CD4-positive, CD25-positive, alpha-beta regulatory T cell (primary cell): ENCODE measurements around the gene ALS2. TPM values are rescaled to one million over a fixed set of nuclear protein-coding genes. Genes with fewer than 3 reads are reported as not detected.

Experiments
- ATAC-seq, 2 donors: fragments of 150-1000 bp; cut with Tn5 transposase; one replicate each; pipeline ENCODE4 v1.10.0; 2021; ENCODE audit warnings: low read depth in 2 of 2, moderate number of reproducible peaks in 2 of 2, moderate library complexity in 1 of 2
- DNase-seq, 3 donors: peaks; one replicate each; pipeline versions ENCODE4 v3.0.0 to v3.0.0-alpha.2; 2012 to 2022; ENCODE audit warnings: mixed read lengths in 1 of 3
- H3K27ac ChIP-seq: one replicate; pipeline ENCODE4 v1.7.0; 2013; ENCODE audit warnings: mild to moderate bottlenecking, low read length; ENCODE audit not compliant: insufficient read depth, poor library complexity, severe bottlenecking
- H3K27me3 ChIP-seq: one replicate; pipeline ENCODE4 v1.7.0; 2013; ENCODE audit warnings: low read length; ENCODE audit not compliant: control insufficient read depth, insufficient read depth
- H3K36me3 ChIP-seq: one replicate; pipeline ENCODE4 v1.7.0; 2013; ENCODE audit warnings: mild to moderate bottlenecking, low read length, moderate library complexity; ENCODE audit not compliant: control insufficient read depth, insufficient read depth
- H3K4me1 ChIP-seq: 2 replicates; pipeline ENCODE4 v1.7.0; 2013; ENCODE audit warnings: mild to moderate bottlenecking, low read length; ENCODE audit not compliant: insufficient read depth, control insufficient read depth, poor library complexity, severe bottlenecking
- H3K4me3 ChIP-seq: one replicate; pipeline ENCODE4 v1.7.0; 2013; ENCODE audit warnings: low read depth, mild to moderate bottlenecking, low read length, moderate library complexity
- H3K9me3 ChIP-seq, 2 experiments: 1 replicate in 1 of 2; 2 replicates in 1 of 2; pipeline ENCODE4 v1.7.0; 2013; ENCODE audit warnings: low read length in 2 of 2, mild to moderate bottlenecking in 1 of 2, moderate library complexity in 1 of 2; ENCODE audit not compliant: control insufficient read depth in 2 of 2
- H3K27ac Mint-ChIP-seq, 3 donors: one replicate each; pipeline ENCODE4 v1.8.0; 2020 to 2022; ENCODE audit warnings: mild to moderate bottlenecking in 3 of 3, mixed read lengths in 3 of 3, moderate library complexity in 2 of 3
- H3K27me3 Mint-ChIP-seq: one replicate; pipeline ENCODE4 v1.8.0; 2022; ENCODE audit warnings: mild to moderate bottlenecking, mixed read lengths
- H3K36me3 Mint-ChIP-seq: one replicate; pipeline ENCODE4 v1.8.0; 2020; ENCODE audit warnings: mixed read lengths
- H3K4me1 Mint-ChIP-seq, 4 donors: one replicate each; pipeline ENCODE4 v1.8.0; 2020 to 2022; ENCODE audit warnings: mixed read lengths in 4 of 4, mild to moderate bottlenecking in 1 of 4
- H3K4me3 Mint-ChIP-seq, 4 donors: one replicate each; pipeline ENCODE4 v1.8.0; 2020 to 2022; ENCODE audit warnings: mild to moderate bottlenecking in 4 of 4, mixed read lengths in 4 of 4, moderate library complexity in 3 of 4
- H3K9me3 Mint-ChIP-seq, 7 donors: one replicate each; pipeline ENCODE4 v1.8.0; 2020 to 2022; ENCODE audit warnings: mixed read lengths in 7 of 7, mild to moderate bottlenecking in 3 of 7, moderate library complexity in 2 of 7
- polyA plus RNA-seq, 4 donors: library from polyadenylated mRNA; unstranded; fragments of 300-500 nt; fragmentation: Illumina TruSeq; gene quantifications; one replicate each; pipeline ENCODE4 v1.2.3, GENCODE V29; 2021
- total RNA-seq: library from RNA; stranded (reverse); gene quantifications from one replicate; pipeline ENCODE4 v1.2.3, GENCODE V29; 2022

The ALS2 gene
- total and polyA plus RNA-seq, 5 donors from 2014 or later: 3.4 to 9.9 (median 4.3) TPM

DNA sequence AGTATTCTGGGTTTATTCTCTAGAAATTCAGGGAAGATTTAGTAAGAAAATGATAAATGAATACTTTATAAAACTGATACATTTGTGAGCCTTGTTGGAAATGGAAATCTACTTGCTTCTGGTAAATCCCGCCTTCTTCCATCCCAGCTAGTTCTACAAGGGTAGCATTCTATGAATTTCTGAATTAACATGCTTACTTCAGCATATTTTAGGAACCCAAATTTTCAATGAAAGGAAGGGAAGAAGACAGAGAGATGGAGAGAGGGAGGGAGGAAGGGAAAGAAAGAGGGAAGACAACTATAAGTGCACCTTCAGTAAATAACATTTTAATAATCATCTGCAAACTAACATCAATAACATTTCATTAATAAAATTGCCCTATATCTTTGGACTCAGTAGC lies 110.9 kb downstream of the ALS2 start:
- no peaks in the 10 kb centered on the region for H3K36me3 ChIP-seq
- H3K36me3 Mint-ChIP-seq: peaks cover 3% of the 10 kb centered on the region
- H3K9me3 Mint-ChIP-seq: peaks cover 0 to 7% (median 1%) of the 10 kb centered on the region in 7 donors
- no peak overlapping the region for H3K4me3 ChIP-seq
- H3K4me1 ChIP-seq: no peaks in the 10 kb centered on the region
- no peak for ATAC-seq
- peaks cover 2% of the 10 kb centered on the region for H3K27me3 ChIP-seq
- no peak overlapping the region for H3K27ac Mint-ChIP-seq
- no peaks in the 10 kb centered on the region for H3K9me3 ChIP-seq
- no peak overlapping the region for H3K4me3 Mint-ChIP-seq
- H3K27me3 Mint-ChIP-seq: peaks cover 25% of the 10 kb centered on the region
- DNase-seq: no peak
- no peak overlapping the region for H3K27ac ChIP-seq
- H3K4me1 Mint-ChIP-seq: peaks cover 0 to 2% (median 0%) of the 10 kb centered on the region in 4 donors

DNA sequence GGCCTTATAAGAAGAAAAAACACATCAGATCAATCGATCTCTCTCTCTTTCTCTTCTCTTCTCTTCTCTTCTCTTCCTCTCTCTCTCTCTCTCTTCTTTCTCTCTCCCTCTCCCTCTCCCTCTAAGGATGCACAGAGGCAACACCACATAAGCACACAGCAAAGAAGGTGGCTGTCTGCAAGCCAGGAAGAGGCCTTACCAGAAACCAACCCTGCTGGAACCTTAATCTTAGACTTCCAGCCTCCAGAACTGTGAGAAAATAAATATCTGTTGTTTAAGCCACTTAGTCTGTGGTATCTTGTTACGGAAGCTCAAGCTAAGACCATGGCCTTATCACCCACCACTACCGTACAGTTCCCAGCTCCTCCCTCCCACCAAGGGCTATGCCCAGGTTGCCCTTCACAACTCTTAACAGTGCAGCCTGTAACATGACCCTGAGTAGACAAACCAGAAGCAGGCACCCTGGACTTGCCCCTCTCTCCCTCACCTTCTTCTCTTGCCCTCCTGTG lies 112.3 kb downstream of the ALS2 start:
- ATAC-seq: no peak
- Histone ChIP-seq H3K27ac (no peak overlapping the region), H3K4me3 (no peak overlapping the region), H3K36me3 (no peaks in the 10 kb centered on the region), H3K27me3 (peaks cover 2% of the 10 kb centered on the region), H3K9me3 (no peaks in the 10 kb centered on the region), H3K4me1 (no peaks in the 10 kb centered on the region)
- peaks cover 3% of the 10 kb centered on the region for H3K36me3 Mint-ChIP-seq
- H3K4me3 Mint-ChIP-seq: no peak overlapping the region
- no peak overlapping the region for H3K27ac Mint-ChIP-seq
- peaks cover 0 to 7% (median 1%) of the 10 kb centered on the region in 7 donors for H3K9me3 Mint-ChIP-seq
- DNase-seq: no peak
- H3K27me3 Mint-ChIP-seq: peaks cover 25% of the 10 kb centered on the region
- H3K4me1 Mint-ChIP-seq: peaks cover 0 to 2% (median 0%) of the 10 kb centered on the region in 4 donors

- H3K27me3 ChIP-seq: peaks cover 4% of the 10 kb centered on the region
- no peak for ATAC-seq
- no peak for DNase-seq
- Mint-ChIP-seq H3K27ac (no peak overlapping the region), H3K4me3 (no peak overlapping the region), H3K9me3 (peaks cover 0 to 1% (median 0%) of the 10 kb centered on the region in 7 donors), H3K36me3 (no peaks in the 10 kb centered on the region), H3K27me3 (peaks cover 17% of the 10 kb centered on the region), H3K4me1 (peaks cover 0 to 2% (median 0%) of the 10 kb centered on the region in 4 donors)
- no peak overlapping the region for H3K27ac ChIP-seq
- no peaks in the 10 kb centered on the region for H3K4me1 ChIP-seq
- H3K9me3 ChIP-seq: no peaks in the 10 kb centered on the region
- no peak overlapping the region for H3K4me3 ChIP-seq
- no peaks in the 10 kb centered on the region for H3K36me3 ChIP-seq
Observed at GRCh38 chr2:201664334-201664733, 116.4 kb downstream of the ALS2 start.

GRCh38 chr2:201661366-201661765 lies 119.4 kb downstream of the ALS2 start:
- no peaks in the 10 kb centered on the region for H3K9me3 ChIP-seq
- H3K9me3 Mint-ChIP-seq: peaks cover 0 to 1% (median 0%) of the 10 kb centered on the region in 7 donors
- no peak overlapping the region for H3K27ac ChIP-seq
- ATAC-seq: no peak
- peaks cover 0 to 2% (median 0%) of the 10 kb centered on the region in 4 donors for H3K4me1 Mint-ChIP-seq
- no peaks in the 10 kb centered on the region for H3K4me1 ChIP-seq
- peaks cover 23% of the 10 kb centered on the region for H3K27me3 Mint-ChIP-seq
- peaks cover 7% of the 10 kb centered on the region for H3K27me3 ChIP-seq
- no peak overlapping the region for H3K4me3 ChIP-seq
- no peaks in the 10 kb centered on the region for H3K36me3 ChIP-seq
- H3K27ac Mint-ChIP-seq: no peak overlapping the region
- no peak for DNase-seq
- H3K36me3 Mint-ChIP-seq: no peaks in the 10 kb centered on the region
- H3K4me3 Mint-ChIP-seq: no peak overlapping the region

DNA sequence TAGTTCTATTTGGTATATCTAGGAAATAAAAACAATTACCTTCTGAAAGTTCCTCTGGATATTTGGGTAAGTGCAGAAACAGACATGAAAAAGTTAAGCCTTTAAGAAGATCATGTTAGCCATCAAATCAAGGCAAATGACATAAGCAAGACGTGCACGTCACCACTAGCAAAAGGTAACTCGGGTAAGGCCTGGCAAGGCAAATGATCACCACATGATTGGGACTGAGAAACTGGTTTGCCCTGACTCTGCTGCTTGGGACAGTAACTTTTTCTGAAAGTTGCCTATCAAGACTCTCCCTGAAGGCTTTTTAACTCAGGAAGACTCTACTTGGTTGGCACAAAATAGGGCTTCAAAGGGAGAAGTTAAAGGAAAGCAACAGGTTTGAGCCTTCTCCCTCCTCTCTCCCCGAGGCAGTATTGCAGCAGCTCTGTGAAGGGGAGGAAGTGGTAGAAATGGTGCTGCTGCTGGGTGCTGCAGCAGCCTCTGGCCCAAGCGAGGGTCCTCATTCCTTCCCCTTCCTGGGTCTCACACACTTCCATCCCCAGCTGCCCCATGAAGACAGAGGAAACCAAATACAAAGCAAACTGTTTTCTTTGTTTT lies 120.3 kb downstream of the ALS2 start:
- Histone ChIP-seq H3K27me3 (peaks cover 5% of the 10 kb centered on the region), H3K27ac (no peak overlapping the region), H3K4me3 (no peak overlapping the region), H3K9me3 (no peaks in the 10 kb centered on the region), H3K4me1 (no peaks in the 10 kb centered on the region), H3K36me3 (no peaks in the 10 kb centered on the region)
- Mint-ChIP-seq H3K27ac (no peak overlapping the region), H3K9me3 (peaks cover 0 to 2% (median 0%) of the 10 kb centered on the region in 7 donors), H3K27me3 (peaks cover 15% of the 10 kb centered on the region), H3K36me3 (no peaks in the 10 kb centered on the region), H3K4me3 (no peak overlapping the region), H3K4me1 (no peaks in the 10 kb centered on the region)
- DNase-seq (peak in 1 of 3 donors; percentile 8), ATAC-seq (no peak)

GRCh38 chr2:201656740-201657139 lies 124.0 kb downstream of the ALS2 start:
- no peak overlapping the region for H3K27ac ChIP-seq
- H3K36me3 Mint-ChIP-seq: no peaks in the 10 kb centered on the region
- H3K4me1 ChIP-seq: no peaks in the 10 kb centered on the region
- H3K27me3 ChIP-seq: peaks cover 7% of the 10 kb centered on the region
- ATAC-seq (no peak), DNase-seq (no peak)
- H3K36me3 ChIP-seq: no peaks in the 10 kb centered on the region
- peaks cover 35% of the 10 kb centered on the region for H3K27me3 Mint-ChIP-seq
- peaks cover 0 to 2% (median 0%) of the 10 kb centered on the region in 7 donors for H3K9me3 Mint-ChIP-seq
- H3K4me3 ChIP-seq: no peak overlapping the region
- peaks cover 0 to 4% (median 0%) of the 10 kb centered on the region in 4 donors for H3K4me1 Mint-ChIP-seq
- no peaks in the 10 kb centered on the region for H3K9me3 ChIP-seq
- no peak overlapping the region for H3K4me3 Mint-ChIP-seq
- H3K27ac Mint-ChIP-seq: no peak overlapping the region

DNA sequence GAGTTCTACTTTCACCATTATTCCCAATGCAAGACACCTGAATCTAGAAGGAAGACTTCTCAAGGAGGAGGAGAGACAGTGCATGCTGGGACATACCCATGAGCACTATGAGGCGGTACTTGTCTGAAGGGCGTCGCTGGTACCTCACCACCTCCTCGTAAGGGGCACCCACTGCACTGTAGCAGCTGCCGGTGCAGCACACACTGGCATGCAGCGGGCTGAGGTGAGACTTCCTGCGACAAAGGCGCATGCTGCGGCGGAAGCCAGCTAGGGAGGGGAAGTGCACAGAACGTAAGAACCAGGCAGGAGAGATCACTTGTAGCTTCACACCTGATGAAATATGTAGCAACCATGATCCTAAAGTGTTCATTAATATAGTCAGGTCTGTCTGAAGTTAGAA lies 124.6 kb downstream of the ALS2 start:
- Mint-ChIP-seq H3K9me3 (peaks cover 0 to 2% (median 0%) of the 10 kb centered on the region in 7 donors), H3K4me3 (no peak overlapping the region), H3K4me1 (peaks cover 0 to 4% (median 0%) of the 10 kb centered on the region in 4 donors), H3K27ac (no peak overlapping the region), H3K36me3 (no peaks in the 10 kb centered on the region), H3K27me3 (peaks cover 38% of the 10 kb centered on the region)
- DNase-seq (no peak), ATAC-seq (no peak)
- H3K27ac ChIP-seq: no peak overlapping the region
- H3K36me3 ChIP-seq: no peaks in the 10 kb centered on the region
- no peaks in the 10 kb centered on the region for H3K9me3 ChIP-seq
- peaks cover 9% of the 10 kb centered on the region for H3K27me3 ChIP-seq
- H3K4me3 ChIP-seq: no peak overlapping the region
- H3K4me1 ChIP-seq: no peaks in the 10 kb centered on the region
